Mesothelial cell of epicardium (in vitro differentiated cells): ENCODE results near the gene SERINC5. TPM values are rescaled to one million over a fixed set of nuclear protein-coding genes. Genes with fewer than 3 reads are reported as not detected.
"Not testable (repeated sequence)": the region's sequence is repeated elsewhere in the genome, so short reads cannot be mapped to it uniquely, and the experiment has no call there.

ENCODE experiments used
- DNase-seq, 2 experiments: peaks; one replicate each; pipeline ENCODE4 v3.0.0; 2021; ENCODE audit warnings: low spot score in 2 of 2; ENCODE audit not compliant: unreplicated experiment in 2 of 2
- H3K27ac Mint-ChIP-seq: 2 replicates; pipeline ENCODE4 v1.8.0; 2021; ENCODE audit warnings: mixed read lengths
- H3K27me3 Mint-ChIP-seq: 2 replicates; pipeline ENCODE4 v1.8.0; 2021; ENCODE audit warnings: low read depth, mixed read lengths
- H3K36me3 Mint-ChIP-seq: 2 replicates; pipeline ENCODE4 v1.8.0; 2021; ENCODE audit warnings: mixed read lengths
- H3K4me1 Mint-ChIP-seq: 2 replicates; pipeline ENCODE4 v1.8.0; 2021; ENCODE audit warnings: mixed read lengths
- H3K4me3 Mint-ChIP-seq: 2 replicates; pipeline ENCODE4 v1.8.0; 2021; ENCODE audit warnings: mild to moderate bottlenecking, moderate library complexity, mixed read lengths
- H3K9me3 Mint-ChIP-seq: 2 replicates; pipeline ENCODE4 v1.8.0; 2021; ENCODE audit warnings: mixed read lengths
- CTCF ChIP-seq: fragments of 200-600 bp; sonication (generic); IDR thresholded peaks from one replicate; pipeline ENCODE4 v1.5.0; 2021; ENCODE audit warnings: antibody characterized with exemption; ENCODE audit not compliant: unreplicated experiment
- total RNA-seq: library from RNA; stranded (reverse); gene quantifications from 3 replicates; pipeline ENCODE4 v1.2.1, GENCODE V29; 2021

The SERINC5 gene
- total RNA-seq, 1 donor from 2014 or later: 89.5 TPM

GRCh38 chr5:80205846-80206245, 50.0 kb downstream of the SERINC5 start:
- no peak overlapping the region for H3K4me3 Mint-ChIP-seq
- no peak for DNase-seq
- TF ChIP-seq CTCF: no peak
- H3K4me1 Mint-ChIP-seq: peaks cover 39% of the 10 kb centered on the region
- H3K27me3 Mint-ChIP-seq: no peaks in the 10 kb centered on the region
- no peaks in the 10 kb centered on the region for H3K9me3 Mint-ChIP-seq
- H3K27ac Mint-ChIP-seq: peak overlapping the region; percentile 90
- H3K36me3 Mint-ChIP-seq: peaks cover 21% of the 10 kb centered on the region

GRCh38 chr5:80204808-80205614, 50.8 kb downstream of the SERINC5 start:
- Mint-ChIP-seq H3K27me3 (no peaks in the 10 kb centered on the region), H3K4me3 (peak overlapping the region; percentile 30), H3K9me3 (no peaks in the 10 kb centered on the region), H3K27ac (peak overlapping the region; percentile 90), H3K36me3 (peaks cover 24% of the 10 kb centered on the region), H3K4me1 (peaks cover 32% of the 10 kb centered on the region)
- TF ChIP-seq CTCF: no peak
- no peak for DNase-seq

- not testable (repeated sequence) for H3K9me3 Mint-ChIP-seq, H3K27me3 Mint-ChIP-seq, H3K27ac Mint-ChIP-seq, H3K4me3 Mint-ChIP-seq, DNase-seq
- peaks cover 28% of the 10 kb centered on the region for H3K4me1 Mint-ChIP-seq
- peaks cover 32% of the 10 kb centered on the region for H3K36me3 Mint-ChIP-seq
Measured at GRCh38 chr5:80201763-80202162, 54.1 kb downstream of the SERINC5 start.

- no peaks in the 10 kb centered on the region for H3K27me3 Mint-ChIP-seq
- no peak for TF ChIP-seq CTCF
- peaks cover 36% of the 10 kb centered on the region for H3K36me3 Mint-ChIP-seq
- H3K9me3 Mint-ChIP-seq: no peaks in the 10 kb centered on the region
- H3K27ac Mint-ChIP-seq: no peak overlapping the region
- H3K4me3 Mint-ChIP-seq: no peak overlapping the region
- no peak for DNase-seq
- peaks cover 18% of the 10 kb centered on the region for H3K4me1 Mint-ChIP-seq
Measured at GRCh38 chr5:80198920-80199319, 56.9 kb downstream of the SERINC5 start.

GRCh38 chr5:80198399-80198798, 57.4 kb downstream of the SERINC5 start:
- H3K4me3 Mint-ChIP-seq: no peak overlapping the region
- no peak overlapping the region for H3K27ac Mint-ChIP-seq
- H3K27me3 Mint-ChIP-seq: no peaks in the 10 kb centered on the region

More at GRCh38 chr5:80198399-80198798, 57.4 kb downstream of the SERINC5 start:
- no peak for TF ChIP-seq CTCF
- Mint-ChIP-seq H3K36me3 (peaks cover 35% of the 10 kb centered on the region), H3K4me1 (peaks cover 21% of the 10 kb centered on the region), H3K9me3 (no peaks in the 10 kb centered on the region)
- no peak for DNase-seq
